Measurements from ENCODE around the gene RPAP2.
A peak's percentile ranks its signal among the peaks of the same experiment; 100 is the strongest.
"Not testable (repeated sequence)": the region's sequence is repeated elsewhere in the genome, so short reads cannot be mapped to it uniquely, and the experiment has no call there.

The RPAP2 gene

DNA sequence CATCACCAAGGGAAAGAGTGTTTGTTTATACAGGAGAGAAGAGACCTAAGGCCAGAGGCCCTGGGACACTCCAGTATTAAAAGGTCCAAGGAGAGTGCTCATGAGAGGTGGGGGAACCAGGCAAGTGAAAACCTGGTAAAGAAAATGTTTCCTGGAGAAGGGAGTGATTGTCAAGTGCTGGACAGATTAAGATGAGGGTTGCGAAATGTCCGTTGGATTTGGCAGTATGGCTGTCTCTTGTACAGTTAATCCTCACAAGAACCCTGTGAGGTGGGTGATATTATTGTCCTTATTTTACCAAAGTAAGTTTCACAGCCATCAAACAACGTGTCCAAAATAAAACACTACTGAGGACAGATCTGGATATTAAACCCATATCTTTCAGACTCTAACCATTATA is 44.2 kb downstream of the RPAP2 start:
- H3K4me3 ChIP-seq (replicated peaks; ENCODE audit: low read depth, low read length): no peak overlapping the region
- DNase-seq (ENCODE audit: low read depth): peak; percentile 25
- TF ChIP-seq, protein P1, sequence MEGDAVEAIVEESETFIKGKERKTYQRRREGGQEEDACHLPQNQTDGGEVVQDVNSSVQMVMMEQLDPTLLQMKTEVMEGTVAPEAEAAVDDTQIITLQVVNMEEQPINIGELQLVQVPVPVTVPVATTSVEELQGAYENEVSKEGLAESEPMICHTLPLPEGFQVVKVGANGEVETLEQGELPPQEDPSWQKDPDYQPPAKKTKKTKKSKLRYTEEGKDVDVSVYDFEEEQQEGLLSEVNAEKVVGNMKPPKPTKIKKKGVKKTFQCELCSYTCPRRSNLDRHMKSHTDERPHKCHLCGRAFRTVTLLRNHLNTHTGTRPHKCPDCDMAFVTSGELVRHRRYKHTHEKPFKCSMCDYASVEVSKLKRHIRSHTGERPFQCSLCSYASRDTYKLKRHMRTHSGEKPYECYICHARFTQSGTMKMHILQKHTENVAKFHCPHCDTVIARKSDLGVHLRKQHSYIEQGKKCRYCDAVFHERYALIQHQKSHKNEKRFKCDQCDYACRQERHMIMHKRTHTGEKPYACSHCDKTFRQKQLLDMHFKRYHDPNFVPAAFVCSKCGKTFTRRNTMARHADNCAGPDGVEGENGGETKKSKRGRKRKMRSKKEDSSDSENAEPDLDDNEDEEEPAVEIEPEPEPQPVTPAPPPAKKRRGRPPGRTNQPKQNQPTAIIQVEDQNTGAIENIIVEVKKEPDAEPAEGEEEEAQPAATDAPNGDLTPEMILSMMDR (IDR thresholded peaks at IDR 0.05; ENCODE audit: low read length, missing control alignments): no peak

DNA sequence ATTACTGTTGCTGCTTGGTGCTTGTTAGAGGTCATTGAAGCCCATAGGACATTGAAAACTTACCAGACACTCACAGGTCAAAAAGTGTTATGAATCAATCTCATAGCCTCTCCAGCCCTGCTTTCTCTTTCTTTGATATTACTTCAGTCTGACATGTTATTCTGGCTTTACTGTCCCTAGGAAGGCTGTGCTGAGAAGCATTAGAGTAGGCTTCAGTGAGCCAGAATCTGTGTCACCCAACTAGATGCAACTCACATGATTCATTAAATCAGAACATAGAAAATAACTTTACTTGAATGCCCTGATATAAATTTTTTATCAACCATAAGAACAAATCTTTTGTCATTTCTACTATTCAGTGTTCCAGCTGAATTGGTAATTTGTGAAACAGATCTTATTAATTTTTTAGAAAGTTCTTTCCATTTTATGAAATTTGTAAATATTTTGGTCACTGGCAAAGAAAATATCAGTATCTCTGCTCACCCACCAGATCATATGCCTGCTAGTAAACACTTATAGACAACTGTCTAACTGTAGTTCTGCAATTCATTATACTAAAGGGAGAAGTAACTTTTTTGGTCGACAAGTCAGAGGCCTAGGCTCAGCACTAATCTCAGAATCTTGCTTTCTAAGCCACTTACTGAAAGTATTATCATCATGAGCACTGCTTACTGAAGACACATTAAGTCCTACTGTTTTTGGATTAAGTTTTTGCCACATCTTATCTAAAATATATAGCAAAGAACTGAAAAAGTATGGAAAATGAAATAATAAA is 48.2 kb downstream of the RPAP2 start:
- no peak for DNase-seq (ENCODE audit: low read depth)
- TF ChIP-seq, protein P1 (IDR thresholded peaks at IDR 0.05; ENCODE audit: low read length, missing control alignments): no peak
- H3K4me3 ChIP-seq (replicated peaks; ENCODE audit: low read depth, low read length): no peak overlapping the region

DNA sequence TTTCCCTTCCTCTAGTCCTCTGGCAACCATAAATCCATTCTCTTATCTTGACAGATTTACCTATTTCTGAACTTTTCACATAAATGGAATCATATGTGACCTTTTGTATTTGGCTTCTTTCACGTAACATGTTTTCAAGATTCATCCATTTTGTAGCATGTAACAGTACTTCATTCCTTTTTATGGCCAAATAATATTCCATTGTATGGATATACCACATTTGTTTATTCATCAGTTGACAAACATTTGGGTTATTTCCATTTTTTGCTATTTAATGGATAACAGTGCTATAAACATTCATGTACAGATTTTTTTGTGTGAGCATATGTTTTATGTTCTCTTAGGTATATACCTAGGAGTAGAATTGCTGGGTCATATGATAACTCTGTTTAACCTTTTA is 54.0 kb downstream of the RPAP2 start:
- TF ChIP-seq, protein P1 (IDR thresholded peaks at IDR 0.05; ENCODE audit: low read length, missing control alignments): no peak
- H3K4me3 ChIP-seq (replicated peaks; ENCODE audit: low read depth, low read length): no peak overlapping the region
- no peak for DNase-seq (ENCODE audit: low read depth)

DNA sequence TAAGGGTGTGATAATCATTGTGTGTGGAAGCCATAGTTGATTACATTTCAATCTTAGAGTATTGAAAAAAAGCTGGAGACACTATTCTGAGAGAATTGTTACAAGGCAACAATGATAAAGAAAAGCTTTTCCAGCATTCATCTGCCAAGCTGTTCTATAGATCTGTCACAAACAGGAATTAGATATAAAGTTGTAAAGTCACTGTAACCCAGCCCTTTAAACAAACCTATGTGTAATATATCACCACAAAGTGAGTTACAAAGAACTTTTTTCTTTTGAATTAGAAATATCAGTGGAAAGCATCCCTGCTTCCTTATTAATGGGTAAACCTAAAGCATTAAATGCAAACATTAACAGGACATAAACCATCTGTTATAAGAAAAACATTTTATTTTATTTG is 55.4 kb downstream of the RPAP2 start:
- no peak overlapping the region for H3K4me3 ChIP-seq (replicated peaks; ENCODE audit: low read depth, low read length)
- no peak for DNase-seq (ENCODE audit: low read depth)

DNA sequence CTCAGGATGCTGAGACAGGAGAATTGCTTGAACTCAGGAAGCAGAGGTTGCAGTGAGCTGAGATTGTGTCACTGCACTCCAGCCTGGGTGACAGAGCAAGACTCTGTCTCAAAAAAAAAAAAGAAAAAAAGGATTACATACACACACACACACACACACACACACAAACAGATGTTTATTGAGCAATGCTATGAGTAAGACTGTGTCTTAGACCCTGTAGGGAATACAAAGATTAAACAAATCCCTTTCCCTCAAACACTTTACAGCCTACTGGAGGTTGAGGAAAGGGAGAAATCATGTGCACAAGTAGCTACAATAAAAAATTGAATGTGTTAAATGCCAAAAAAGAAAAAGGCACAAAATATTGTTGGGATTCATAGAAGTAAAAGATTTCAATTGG is 58.1 kb downstream of the RPAP2 start:
- peak; percentile 90 for DNase-seq (ENCODE audit: low read depth)
- TF ChIP-seq, protein P1 (IDR thresholded peaks at IDR 0.05; ENCODE audit: low read length, missing control alignments): no peak
- H3K4me3 ChIP-seq (replicated peaks; ENCODE audit: low read depth, low read length): no peak overlapping the region

More for the DNA sequence above, 55.4 kb downstream of the RPAP2 start:
- TF ChIP-seq, protein P1 (IDR thresholded peaks at IDR 0.05; ENCODE audit: low read length, missing control alignments): no peak

DNA sequence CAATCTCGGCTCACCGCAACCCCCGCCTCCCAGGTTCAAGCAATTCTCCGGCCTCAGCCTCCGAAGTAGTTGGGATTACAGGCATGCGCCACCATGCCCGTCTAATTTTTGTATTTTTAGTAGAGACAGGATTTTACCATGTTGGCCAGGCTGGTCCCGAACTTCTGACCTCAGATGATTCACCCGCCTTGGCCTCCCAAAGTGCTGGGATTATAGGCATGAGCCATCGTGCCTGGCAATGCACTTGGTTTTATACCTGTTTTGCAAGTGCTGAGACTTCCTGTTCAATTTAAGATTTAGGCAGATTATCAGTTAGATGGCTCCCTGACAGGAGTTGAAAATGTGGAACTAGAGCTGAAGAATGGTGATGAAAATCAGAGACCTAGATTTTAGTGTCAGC is 60.5 kb downstream of the RPAP2 start:
- DNase-seq (ENCODE audit: low read depth); H3K4me3 ChIP-seq (replicated peaks; ENCODE audit: low read depth, low read length): not testable (repeated sequence)

DNA sequence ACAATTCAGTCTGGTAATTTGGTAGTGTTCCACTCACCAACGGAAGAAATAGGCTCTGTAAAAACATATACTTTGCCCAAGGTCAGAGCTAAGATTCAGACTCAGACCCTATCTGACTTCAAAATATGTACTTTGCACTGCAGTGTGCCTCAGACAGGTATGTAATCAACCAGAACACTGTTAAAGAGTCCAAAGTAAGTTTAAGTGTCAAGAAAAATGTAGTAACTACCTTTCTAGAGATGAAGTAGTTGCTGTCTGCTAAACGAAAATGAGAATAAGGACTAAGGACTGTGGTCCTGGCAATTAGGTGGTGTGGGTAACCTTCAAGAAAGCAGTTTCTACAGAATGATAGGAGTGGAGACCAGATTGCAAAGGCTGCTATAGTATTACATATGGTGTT is 61.1 kb downstream of the RPAP2 start:
- no peak for DNase-seq (ENCODE audit: low read depth)
- TF ChIP-seq, protein P1 (IDR thresholded peaks at IDR 0.05; ENCODE audit: low read length, missing control alignments): no peak
- H3K4me3 ChIP-seq (replicated peaks; ENCODE audit: low read depth, low read length): no peak overlapping the region

Measured in fibroblast of pulmonary artery (primary cell).